Natural killer cell treated with Interleukin-12 subunit alpha and Interleukin-12 subunit beta and Interleukin-15 and Interleukin-18, amount 100 ng/mL, for 72 hours (primary cell): ENCODE measurements around the gene APOD. TPM values are rescaled to one million over a fixed set of nuclear protein-coding genes. Genes with fewer than 3 reads are reported as not detected.
"Not testable (repeated sequence)": the region's sequence is repeated elsewhere in the genome, so short reads cannot be mapped to it uniquely, and the experiment has no call there.

ENCODE experiments used
- ATAC-seq, 2 donors: fragments of 150-1000 bp; cut with Tn5 transposase in 1 of 2; sonication (Bioruptor Pico), chemical (Tn5 transposase) in 1 of 2; 2 replicates each; pipeline ENCODE4 v1.10.0; 2021
- DNase-seq: peaks from one replicate; pipeline ENCODE4 v3.0.0; 2022; ENCODE audit warnings: low spot score
- H3K27ac Mint-ChIP-seq, 2 donors: 1 replicate in 1 of 2; 2 replicates in 1 of 2; pipeline ENCODE4 v1.8.0; 2022; ENCODE audit warnings: mixed read lengths in 2 of 2, mild to moderate bottlenecking in 1 of 2, moderate library complexity in 1 of 2
- H3K27me3 Mint-ChIP-seq, 2 donors: 1 replicate in 1 of 2; 2 replicates in 1 of 2; pipeline ENCODE4 v1.8.0; 2022; ENCODE audit warnings: mixed read lengths in 2 of 2
- H3K36me3 Mint-ChIP-seq: one replicate; pipeline ENCODE4 v1.8.0; 2022; ENCODE audit warnings: mixed read lengths
- H3K4me1 Mint-ChIP-seq, 2 donors: 1 replicate in 1 of 2; 2 replicates in 1 of 2; pipeline ENCODE4 v1.8.0; 2022; ENCODE audit warnings: low read depth in 2 of 2, mixed read lengths in 2 of 2, mild to moderate bottlenecking in 1 of 2
- H3K4me3 Mint-ChIP-seq: one replicate; pipeline ENCODE4 v1.8.0; 2022; ENCODE audit warnings: mixed read lengths
- H3K9me3 Mint-ChIP-seq: 2 replicates; pipeline ENCODE4 v1.8.0; 2022; ENCODE audit warnings: mixed read lengths
- total RNA-seq, 2 donors: library from RNA; stranded (reverse); gene quantifications; one replicate each; pipeline ENCODE4 v1.2.3, GENCODE V29; 2022

The APOD gene
- total RNA-seq, 2 donors from 2014 or later: not detected

DNA sequence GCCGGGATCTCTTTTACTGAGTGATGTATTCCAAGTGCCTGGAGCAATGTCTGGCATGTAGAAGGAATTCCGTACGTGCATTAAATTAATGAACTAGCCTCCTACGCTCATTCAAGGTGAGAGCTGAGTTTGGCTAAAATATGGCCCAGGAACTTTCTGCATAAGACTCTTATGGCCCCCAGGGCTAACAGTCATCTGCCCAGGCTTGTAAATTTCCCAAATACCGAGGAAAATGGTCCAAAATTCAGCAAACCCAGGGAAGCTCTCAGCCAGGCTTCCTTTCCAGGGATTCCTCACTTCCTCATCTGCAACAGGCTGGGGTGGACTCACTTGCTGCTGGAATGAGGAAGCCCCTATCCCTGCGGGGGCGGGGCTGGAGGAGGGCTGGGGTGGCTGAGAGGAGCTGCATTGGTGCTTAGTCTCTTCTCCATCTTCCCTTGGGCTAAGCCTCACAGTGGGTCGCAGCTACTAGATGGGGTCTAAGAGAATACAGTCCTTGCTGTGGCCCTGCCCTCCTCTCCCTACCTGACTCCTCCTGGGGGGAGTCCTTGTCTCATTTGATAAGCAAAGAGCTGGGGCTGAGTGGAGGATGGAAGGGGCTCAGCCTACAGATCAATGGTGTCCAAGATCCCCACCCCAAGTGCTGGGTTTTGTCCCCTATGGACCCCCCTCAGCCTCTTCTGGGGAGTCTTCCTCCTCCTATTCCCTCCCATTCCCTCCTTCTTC lies 28.5 kb upstream of the APOD start:
- H3K9me3 Mint-ChIP-seq: no peaks in the 10 kb centered on the region
- ATAC-seq: no peak
- H3K27ac Mint-ChIP-seq: no peak overlapping the region
- peaks cover 0 to 5% of the 10 kb centered on the region in 2 donors for H3K27me3 Mint-ChIP-seq
- peaks cover 9% of the 10 kb centered on the region for H3K36me3 Mint-ChIP-seq
- no peak for DNase-seq
- no peak overlapping the region for H3K4me3 Mint-ChIP-seq
- H3K4me1 Mint-ChIP-seq: peaks cover 12 to 19% of the 10 kb centered on the region in 2 donors

- Mint-ChIP-seq H3K9me3 (no peaks in the 10 kb centered on the region), H3K27ac (peak overlapping the region in 1 of 2 donors; percentile 25), H3K27me3 (peaks cover 0 to 5% of the 10 kb centered on the region in 2 donors), H3K4me3 (peak overlapping the region; percentile 57), H3K36me3 (peaks cover 18% of the 10 kb centered on the region), H3K4me1 (peaks cover 9 to 19% of the 10 kb centered on the region in 2 donors)
- ATAC-seq: peak; percentile 61 to 78
- no peak for DNase-seq
Observed at GRCh38 chr3:195609229-195609628, 25.5 kb upstream of the APOD start.

- DNase-seq, ATAC-seq, H3K27me3 Mint-ChIP-seq, H3K4me1 Mint-ChIP-seq, H3K27ac Mint-ChIP-seq, H3K36me3 Mint-ChIP-seq, H3K4me3 Mint-ChIP-seq, H3K9me3 Mint-ChIP-seq: not testable (repeated sequence)
Observed at GRCh38 chr3:195601785-195602184, 18.0 kb upstream of the APOD start.

- DNase-seq (no peak), ATAC-seq (no peak)
- Mint-ChIP-seq H3K27me3 (no peaks in the 10 kb centered on the region), H3K4me1 (no peaks in the 10 kb centered on the region), H3K9me3 (no peaks in the 10 kb centered on the region), H3K36me3 (peaks cover 6% of the 10 kb centered on the region), H3K27ac (no peak overlapping the region), H3K4me3 (no peak overlapping the region)
Observed at GRCh38 chr3:195601382-195601781, 17.6 kb upstream of the APOD start.

DNA sequence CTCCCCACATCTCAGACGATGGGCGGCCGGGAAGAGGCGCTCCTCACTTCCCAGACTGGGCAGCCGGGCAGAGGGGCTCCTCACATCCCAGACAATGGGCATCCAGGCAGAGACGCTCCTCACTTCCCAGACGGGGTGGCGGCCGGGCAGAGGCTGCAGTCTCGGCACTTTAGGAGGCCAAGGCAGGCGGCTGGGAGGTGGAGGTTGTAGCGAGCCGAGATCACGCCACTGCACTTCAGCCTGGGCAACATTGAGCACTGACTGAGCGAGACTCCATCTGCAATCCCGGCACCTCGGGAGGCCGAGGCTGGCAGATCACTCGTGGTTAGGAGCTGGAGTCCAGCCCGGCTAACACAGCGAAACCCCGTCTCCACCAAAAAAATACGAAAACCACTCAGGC lies 16.2 kb upstream of the APOD start:
- H3K4me1 Mint-ChIP-seq, H3K27ac Mint-ChIP-seq, H3K4me3 Mint-ChIP-seq, DNase-seq, ATAC-seq, H3K36me3 Mint-ChIP-seq, H3K9me3 Mint-ChIP-seq, H3K27me3 Mint-ChIP-seq: not testable (repeated sequence)

DNA sequence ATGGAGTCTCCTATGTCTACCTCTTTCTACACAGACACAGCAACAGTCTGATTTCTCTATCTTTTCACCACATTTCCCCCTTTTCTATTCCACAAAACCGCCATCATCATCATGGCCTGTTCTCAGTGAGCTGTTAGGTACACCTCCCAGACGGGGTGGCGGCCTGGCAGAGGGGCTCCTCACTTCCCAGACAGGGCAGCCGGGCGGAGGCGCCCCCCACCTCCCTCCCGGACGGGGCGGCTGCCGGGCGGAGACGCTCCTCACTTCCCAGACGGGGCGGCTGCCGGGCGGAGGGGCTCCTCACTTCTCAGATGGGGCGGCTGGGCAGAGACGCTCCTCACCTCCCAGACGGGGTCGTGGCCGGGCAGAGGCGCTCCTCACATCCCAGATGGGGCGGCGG lies 15.8 kb upstream of the APOD start:
- not testable (repeated sequence) for ATAC-seq, H3K9me3 Mint-ChIP-seq, H3K27ac Mint-ChIP-seq, H3K27me3 Mint-ChIP-seq, H3K4me1 Mint-ChIP-seq, H3K36me3 Mint-ChIP-seq, H3K4me3 Mint-ChIP-seq, DNase-seq

- H3K36me3 Mint-ChIP-seq: no peaks in the 10 kb centered on the region
- no peaks in the 10 kb centered on the region for H3K4me1 Mint-ChIP-seq
- no peak overlapping the region for H3K27ac Mint-ChIP-seq
- no peak overlapping the region for H3K4me3 Mint-ChIP-seq
- DNase-seq (no peak), ATAC-seq (no peak)
- no peaks in the 10 kb centered on the region for H3K27me3 Mint-ChIP-seq
- no peaks in the 10 kb centered on the region for H3K9me3 Mint-ChIP-seq
Observed at GRCh38 chr3:195597848-195598247, 14.1 kb upstream of the APOD start.

DNA sequence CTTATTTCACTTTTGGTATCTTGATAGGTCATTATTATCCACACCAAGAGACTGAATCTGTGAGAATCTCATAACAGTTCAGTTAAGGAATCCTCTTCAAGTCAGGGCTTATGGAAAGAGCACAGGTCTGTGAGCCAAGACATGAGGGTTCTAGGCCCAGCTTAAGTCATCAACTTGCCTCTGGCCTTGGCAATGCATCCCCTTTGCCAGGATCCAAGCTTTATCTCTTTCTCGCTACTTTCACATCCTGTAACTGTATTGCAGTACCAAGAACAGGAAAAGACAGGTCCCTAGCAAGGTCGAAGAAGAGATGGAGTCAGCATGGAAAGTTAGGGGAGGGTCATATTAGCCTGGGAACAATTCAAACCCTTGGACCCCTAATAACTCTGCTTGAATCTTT lies 13.5 kb upstream of the APOD start:
- Mint-ChIP-seq H3K27me3 (no peaks in the 10 kb centered on the region), H3K36me3 (no peaks in the 10 kb centered on the region), H3K4me3 (no peak overlapping the region), H3K4me1 (no peaks in the 10 kb centered on the region), H3K27ac (no peak overlapping the region), H3K9me3 (no peaks in the 10 kb centered on the region)
- no peak for ATAC-seq
- no peak for DNase-seq

GRCh38 chr3:195596765-195597171 lies 13.0 kb upstream of the APOD start:
- H3K36me3 Mint-ChIP-seq: no peaks in the 10 kb centered on the region
- H3K9me3 Mint-ChIP-seq: no peaks in the 10 kb centered on the region
- H3K4me1 Mint-ChIP-seq: no peaks in the 10 kb centered on the region
- H3K27ac Mint-ChIP-seq: no peak overlapping the region
- no peak for DNase-seq
- ATAC-seq: no peak
- H3K4me3 Mint-ChIP-seq: no peak overlapping the region
- H3K27me3 Mint-ChIP-seq: no peaks in the 10 kb centered on the region

DNA sequence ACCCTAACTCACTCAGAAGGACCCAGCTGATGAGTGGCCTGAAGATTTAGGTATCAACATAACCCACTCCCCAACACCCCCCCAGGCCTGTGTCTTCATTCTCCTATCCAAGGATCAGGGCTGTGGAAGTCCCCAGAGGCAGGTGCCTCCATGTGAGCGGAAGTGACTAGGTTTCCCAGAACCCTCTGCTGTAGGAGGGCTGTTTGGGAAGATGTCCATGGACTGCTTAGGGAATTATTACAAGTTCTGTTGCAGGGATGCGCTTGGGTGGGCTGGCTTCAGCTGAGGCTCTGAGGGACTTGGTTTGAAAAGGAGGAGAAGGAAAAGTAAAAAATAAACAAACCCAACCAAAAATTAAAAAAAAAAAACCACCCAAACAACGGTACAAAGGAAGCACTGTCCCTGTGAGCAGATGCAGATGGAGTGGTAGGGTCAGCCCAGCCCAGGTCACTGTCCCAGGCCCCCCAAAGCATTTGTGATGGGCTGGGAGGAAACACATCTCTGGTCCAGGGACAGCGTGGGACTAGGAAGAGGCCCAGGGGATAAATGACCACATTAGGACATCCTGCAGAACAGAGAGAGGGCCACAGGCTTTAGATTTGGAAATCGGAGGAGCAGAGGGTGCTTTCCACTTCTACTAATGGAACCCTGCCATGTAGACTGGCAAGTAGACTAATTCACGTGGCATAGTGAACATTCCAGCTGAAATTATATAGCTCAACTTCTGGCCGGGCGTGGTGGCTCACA lies 12.2 kb upstream of the APOD start:
- Mint-ChIP-seq H3K4me3 (no peak overlapping the region), H3K9me3 (no peaks in the 10 kb centered on the region), H3K27ac (peak overlapping the region in 1 of 2 donors; percentile 1), H3K27me3 (no peaks in the 10 kb centered on the region), H3K4me1 (no peaks in the 10 kb centered on the region), H3K36me3 (no peaks in the 10 kb centered on the region)
- DNase-seq (no peak), ATAC-seq (no peak)

GRCh38 chr3:195591852-195592251 lies 8.1 kb upstream of the APOD start:
- no peak overlapping the region for H3K4me3 Mint-ChIP-seq
- no peaks in the 10 kb centered on the region for H3K4me1 Mint-ChIP-seq
- no peak overlapping the region for H3K27ac Mint-ChIP-seq
- no peaks in the 10 kb centered on the region for H3K9me3 Mint-ChIP-seq
- H3K27me3 Mint-ChIP-seq: no peaks in the 10 kb centered on the region
- DNase-seq (no peak), ATAC-seq (no peak)
- no peaks in the 10 kb centered on the region for H3K36me3 Mint-ChIP-seq

DNA sequence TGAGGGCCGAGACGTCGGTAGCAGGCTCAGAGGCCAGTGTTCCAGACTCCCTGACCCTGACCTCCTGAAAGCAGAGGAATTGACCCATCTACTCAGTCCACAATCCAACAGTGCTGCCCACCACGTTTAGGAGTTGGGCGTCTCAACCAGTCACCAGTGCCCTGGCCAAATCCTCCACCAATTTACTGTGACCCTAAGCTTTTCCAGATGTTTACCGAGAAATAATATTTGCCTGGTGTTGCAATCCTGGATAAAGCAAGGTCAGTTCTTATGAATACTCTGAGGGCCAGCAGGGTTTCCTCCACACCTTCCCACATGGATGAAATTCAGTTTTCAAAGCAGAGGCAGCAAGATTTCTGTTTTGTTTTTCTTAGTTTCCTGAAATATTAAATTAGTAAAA lies 7.5 kb upstream of the APOD start:
- no peak for DNase-seq
- Mint-ChIP-seq H3K4me3 (no peak overlapping the region), H3K9me3 (no peaks in the 10 kb centered on the region)

DNA sequence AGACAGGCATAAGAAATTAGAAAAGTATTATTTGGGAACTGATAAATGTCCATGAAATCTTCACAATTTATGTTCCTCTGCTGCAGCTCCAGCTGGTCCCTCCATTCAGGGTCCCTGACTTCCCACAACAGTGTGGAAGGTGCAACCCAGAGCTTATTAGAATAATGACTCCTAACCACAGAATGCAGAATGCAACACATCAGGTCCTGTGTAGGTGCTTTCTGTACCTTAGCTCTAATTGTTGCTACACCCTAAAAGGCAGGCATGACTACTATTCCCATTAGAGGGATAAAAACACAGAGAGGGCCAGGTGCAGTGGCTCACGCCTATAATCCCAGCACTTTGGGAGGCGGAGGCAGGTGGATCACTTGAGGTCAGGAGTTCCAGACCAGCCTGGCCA lies 6.6 kb upstream of the APOD start:
- not testable (repeated sequence) for H3K9me3 Mint-ChIP-seq, H3K4me3 Mint-ChIP-seq, H3K27ac Mint-ChIP-seq, H3K36me3 Mint-ChIP-seq, H3K4me1 Mint-ChIP-seq, ATAC-seq, H3K27me3 Mint-ChIP-seq, DNase-seq

More for the DNA sequence above, 7.5 kb upstream of the APOD start:
- Mint-ChIP-seq H3K27me3 (no peaks in the 10 kb centered on the region), H3K36me3 (no peaks in the 10 kb centered on the region), H3K27ac (no peak overlapping the region), H3K4me1 (no peaks in the 10 kb centered on the region)
- no peak for ATAC-seq

DNA sequence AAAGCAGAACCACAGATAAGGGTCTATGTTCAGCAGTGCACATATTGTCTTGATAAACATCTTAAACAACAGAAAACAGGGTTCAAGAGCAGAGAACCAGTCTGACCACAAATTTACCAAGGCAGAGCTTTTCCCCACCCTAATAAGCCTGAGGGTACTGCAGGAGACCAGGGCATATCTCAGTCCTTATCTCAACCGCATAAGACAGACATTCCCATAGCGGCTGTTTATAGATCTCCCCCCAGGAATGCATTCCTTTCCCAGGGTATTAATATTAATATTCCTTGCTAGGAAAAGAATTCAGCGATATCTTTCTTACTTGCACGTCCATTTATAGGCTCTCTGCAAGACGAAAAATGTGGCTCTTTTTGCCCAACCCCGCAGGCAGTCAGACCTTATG lies 6.1 kb upstream of the APOD start:
- H3K4me1 Mint-ChIP-seq, H3K36me3 Mint-ChIP-seq: not testable (repeated sequence)

More for the DNA sequence above, 6.1 kb upstream of the APOD start:
- DNase-seq, H3K9me3 Mint-ChIP-seq, ATAC-seq, H3K4me3 Mint-ChIP-seq, H3K27me3 Mint-ChIP-seq, H3K27ac Mint-ChIP-seq: not testable (repeated sequence)
